Osteoblast (primary cell): ENCODE measurements around the gene SHISAL1. TPM values are rescaled to one million over a fixed set of nuclear protein-coding genes. Genes with fewer than 3 reads are reported as not detected.

Experiments
- DNase-seq: peaks from one replicate; pipeline ENCODE4 v3.0.0; 2011; ENCODE audit warnings: low spot score, mixed read lengths; ENCODE audit not compliant: insufficient read length; ENCODE audit errors: missing footprints
- H2AFZ ChIP-seq: 2 replicates; pipeline ENCODE4 v1.6.0; 2011; ENCODE audit warnings: mild to moderate bottlenecking, low read length
- H3K27ac ChIP-seq: 2 replicates; pipeline ENCODE4 v1.5.1; 2011; ENCODE audit warnings: mild to moderate bottlenecking, low read depth, low read length, moderate library complexity
- H3K27me3 ChIP-seq: 2 replicates; pipeline ENCODE4 v1.6.0; 2012; ENCODE audit warnings: mild to moderate bottlenecking, control low read depth, inconsistent platforms, low read length, moderate library complexity; ENCODE audit not compliant: insufficient read depth
- H3K36me3 ChIP-seq: 2 replicates; pipeline ENCODE4 v1.5.1; 2011; ENCODE audit warnings: mild to moderate bottlenecking, low read length, control low read depth, moderate library complexity; ENCODE audit not compliant: insufficient read depth
- H3K4me1 ChIP-seq: 2 replicates; pipeline ENCODE4 v1.5.1; 2011; ENCODE audit warnings: mild to moderate bottlenecking, low read length, control low read depth, moderate library complexity; ENCODE audit not compliant: insufficient read depth
- H3K4me2 ChIP-seq: 2 replicates; pipeline ENCODE4 v1.6.0; 2011; ENCODE audit warnings: mild to moderate bottlenecking, low read length; ENCODE audit not compliant: insufficient read depth
- H3K4me3 ChIP-seq: fragments of 200-600 bp; sonication (generic); 3 replicates; pipeline ENCODE4 v1.5.1; 2012; ENCODE audit warnings: mild to moderate bottlenecking, low read length, inconsistent platforms; ENCODE audit not compliant: insufficient read depth
- H3K79me2 ChIP-seq: 2 replicates; pipeline ENCODE4 v1.6.0; 2012; ENCODE audit warnings: mild to moderate bottlenecking, low read length, control low read depth, inconsistent platforms; ENCODE audit not compliant: insufficient read depth
- H3K9me3 ChIP-seq: 2 replicates; pipeline ENCODE4 v1.5.1; 2011; ENCODE audit warnings: low read depth, low read length, control low read depth
- H4K20me1 ChIP-seq: 2 replicates; pipeline ENCODE4 v1.6.0; 2012; ENCODE audit warnings: mild to moderate bottlenecking, low read length, control low read depth; ENCODE audit not compliant: insufficient read depth
- CTCF ChIP-seq: IDR thresholded peaks from 2 replicates; pipeline ENCODE4 v1.5.1; 2011; ENCODE audit warnings: mild to moderate bottlenecking, low read depth, low read length, moderate library complexity; ENCODE audit errors: extremely low read depth
- total RNA-seq: library from RNA; depleted of rRNA; stranded (reverse); fragments of >200 nt; gene quantifications from 2 replicates; pipeline ENCODE4 v1.2.3, GENCODE V29; 2012

Gene SHISAL1
- total RNA-seq, 1 donor = 52.5 TPM

- Histone ChIP-seq H2AFZ (no peak overlapping the region), H3K9me3 (no peaks in the 10 kb centered on the region), H3K4me2 (no peak overlapping the region), H3K4me3 (no peak overlapping the region), H3K79me2 (no peaks in the 10 kb centered on the region), H3K36me3 (no peaks in the 10 kb centered on the region), H3K27ac (no peak overlapping the region), H3K4me1 (peaks cover 16% of the 10 kb centered on the region), H3K27me3 (peaks cover 6% of the 10 kb centered on the region), H4K20me1 (no peaks in the 10 kb centered on the region)
- no peak for TF ChIP-seq CTCF
- peak; percentile 45 for DNase-seq
Measured at GRCh38 chr22:44342347-44342956, 29.7 kb upstream of the SHISAL1 start.

- no peaks in the 10 kb centered on the region for H3K9me3 ChIP-seq
- H3K4me2 ChIP-seq = no peak overlapping the region
- no peaks in the 10 kb centered on the region for H3K79me2 ChIP-seq
- no peak for TF ChIP-seq CTCF
- H3K36me3 ChIP-seq = no peaks in the 10 kb centered on the region
- peaks cover 4% of the 10 kb centered on the region for H3K27me3 ChIP-seq
- no peaks in the 10 kb centered on the region for H4K20me1 ChIP-seq
- H3K4me1 ChIP-seq = peaks cover 20% of the 10 kb centered on the region
- no peak overlapping the region for H3K4me3 ChIP-seq
- peak; percentile 87 for DNase-seq
- no peak overlapping the region for H3K27ac ChIP-seq
- no peak overlapping the region for H2AFZ ChIP-seq
Measured at GRCh38 chr22:44341431-44342346, 28.9 kb upstream of the SHISAL1 start.

GRCh38 chr22:44340271-44341239 lies 27.8 kb upstream of the SHISAL1 start:
- Histone ChIP-seq H3K4me3 (no peak overlapping the region), H3K79me2 (no peaks in the 10 kb centered on the region), H3K4me1 (peaks cover 20% of the 10 kb centered on the region), H3K27ac (no peak overlapping the region), H3K27me3 (peaks cover 4% of the 10 kb centered on the region), H3K9me3 (no peaks in the 10 kb centered on the region), H4K20me1 (no peaks in the 10 kb centered on the region), H3K36me3 (no peaks in the 10 kb centered on the region), H2AFZ (no peak overlapping the region), H3K4me2 (no peak overlapping the region)
- DNase-seq = no peak
- TF ChIP-seq CTCF = no peak
